ENCODE results near the gene DPEP1.

GRCh38 chr16:89573826-89574680, 39.4 kb upstream of the DPEP1 start:
- TF ChIP-seq CTCF (IDR thresholded peaks at IDR 0.05; ENCODE audit: low read depth, low read length) (no peak), POLR2A (IDR thresholded peaks at IDR 0.05; ENCODE audit: extremely low read depth, insufficient read length) (no peak), MYC (IDR thresholded peaks at IDR 0.05; ENCODE audit: low read depth, low read length) (no peak)
